Motor neuron (in vitro differentiated cells): ENCODE data around the gene KY. TPM values are rescaled to one million over a fixed set of nuclear protein-coding genes. Genes with fewer than 3 reads are reported as not detected.

ENCODE experiments used
- ATAC-seq, 8 experiments: fragments of 200-7000 bp; cut with Tn5 transposase; replicated peaks in 6 of 8; 2 replicates each; pipeline ENCODE4 v1.8.0; 2021; ENCODE audit warnings: mild to moderate bottlenecking in 8 of 8, moderate library complexity in 8 of 8
- H3K27ac ChIP-seq, 2 donors: fragments of 250-450 bp; sonication (Bioruptor Pico); 2 replicates each; pipeline ENCODE4 v1.9.0; 2021; ENCODE audit warnings: antibody characterized with exemption in 2 of 2, mild to moderate bottlenecking in 2 of 2, moderate library complexity in 1 of 2
- H3K4me1 ChIP-seq, 2 donors: fragments of 250-450 bp; sonication (Bioruptor Pico); replicated peaks in 1 of 2; 2 replicates each; pipeline ENCODE4 v1.6.1; 2021; ENCODE audit warnings: antibody characterized with exemption in 2 of 2, mild to moderate bottlenecking in 2 of 2, moderate library complexity in 1 of 2
- H3K4me3 ChIP-seq, 5 donors: fragments of 250-450 bp; sonication (Bioruptor Pico); 2 replicates each; pipeline ENCODE4 v1.9.0; 2021; ENCODE audit warnings: antibody characterized with exemption in 5 of 5, mild to moderate bottlenecking in 5 of 5, moderate library complexity in 4 of 5
- WGBS, 10 experiments: fragments of 450-650 bp; shearing (Covaris generic); methylation state at CpG; one replicate each; pipeline ENCODE4 v1.0.0; 2022; 5-methylcytosine and 5-hydroxymethylcytosine counted together
- in situ Hi-C, 9 experiments: fragments of 400-800 bp; cut with MboI; loops; one replicate each; pipeline ENCODE4 v1.15.0; 2021; ENCODE audit warnings: low sequenced_read_pairs in 9 of 9, low pct_unique_long_range_greater_than_20kb in 2 of 9; ENCODE audit not compliant: unreplicated experiment in 9 of 9
- total RNA-seq, 8 experiments: library from RNA; unstranded; fragments of 300-600 nt; gene quantifications; 2 replicates each; pipeline versions ENCODE4 v1.2.3 to v1.2.4, GENCODE V29; 2022

Gene KY
- total RNA-seq, 8 experiments from 2014 or later, result 0.17 to 1.4 (median 0.71) TPM; not detected in 1

GRCh38 chr3:134649106-134649705 lies 1.6 kb downstream of the KY start:
- H3K27ac ChIP-seq, result no peak overlapping the region
- 43 to 100% (median 93%) methylated on average over 1 to 5 of the region's 7 CpGs; no CpG with 5 or more reads in 1 of the 10 experiments for WGBS, 10 experiments
- H3K4me1 ChIP-seq, result peaks cover 7 to 9% of the 10 kb centered on the region in 2 donors
- no peak for ATAC-seq
- in situ Hi-C loops, result no loop called here
- no peak overlapping the region for H3K4me3 ChIP-seq

- Histone ChIP-seq H3K4me3 (no peak overlapping the region), H3K27ac (no peak overlapping the region), H3K4me1 (peaks cover 7 to 9% of the 10 kb centered on the region in 2 donors)
- 31 to 97% (median 81%) methylated on average over 2 to 8 of the region's 15 CpGs; no CpG with 5 or more reads in 3 of the 10 experiments for WGBS, 10 experiments
- in situ Hi-C loops, result no loop called here
- ATAC-seq, result no peak
Observed at GRCh38 chr3:134647902-134648760, 2.7 kb downstream of the KY start.

DNA sequence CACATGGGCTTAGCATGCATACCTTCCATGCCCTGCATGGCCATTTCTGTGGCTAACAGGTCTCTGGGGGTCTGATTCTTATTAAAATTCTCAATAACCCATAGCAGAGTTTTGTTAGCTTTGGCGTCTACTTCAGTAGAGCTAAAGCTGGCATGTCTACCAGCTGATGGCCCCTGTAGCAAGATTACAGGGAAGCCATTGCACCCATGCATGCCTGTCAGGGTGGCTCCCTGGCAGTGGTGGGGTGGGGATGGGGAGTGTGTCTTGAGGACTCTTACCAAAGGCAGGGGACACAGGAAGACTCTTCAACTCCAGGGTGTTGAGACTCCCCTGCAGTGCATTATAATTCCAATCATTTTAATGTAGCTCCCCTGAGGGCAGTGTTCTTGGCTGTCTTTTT lies 4.7 kb downstream of the KY start:
- no peak for ATAC-seq
- no peak overlapping the region for H3K4me3 ChIP-seq
- in situ Hi-C loops, result no loop called here
- H3K4me1 ChIP-seq, result peaks cover 3 to 4% of the 10 kb centered on the region in 2 donors
- H3K27ac ChIP-seq, result no peak overlapping the region
- 67 to 83% (median 80%) methylated on average over 1 of the region's 1 CpG; no CpG with 5 or more reads in 7 of the 10 experiments for WGBS, 10 experiments

GRCh38 chr3:134645515-134645914 lies 5.3 kb downstream of the KY start:
- Histone ChIP-seq H3K4me3 (no peak overlapping the region), H3K27ac (no peak overlapping the region), H3K4me1 (peaks cover 3 to 8% of the 10 kb centered on the region in 2 donors)
- WGBS, 10 experiments, result 23 to 100% (median 66%) methylated on average over 1 to 5 of the region's 5 CpGs
- in situ Hi-C loops, result no loop called here
- ATAC-seq, result no peak

DNA sequence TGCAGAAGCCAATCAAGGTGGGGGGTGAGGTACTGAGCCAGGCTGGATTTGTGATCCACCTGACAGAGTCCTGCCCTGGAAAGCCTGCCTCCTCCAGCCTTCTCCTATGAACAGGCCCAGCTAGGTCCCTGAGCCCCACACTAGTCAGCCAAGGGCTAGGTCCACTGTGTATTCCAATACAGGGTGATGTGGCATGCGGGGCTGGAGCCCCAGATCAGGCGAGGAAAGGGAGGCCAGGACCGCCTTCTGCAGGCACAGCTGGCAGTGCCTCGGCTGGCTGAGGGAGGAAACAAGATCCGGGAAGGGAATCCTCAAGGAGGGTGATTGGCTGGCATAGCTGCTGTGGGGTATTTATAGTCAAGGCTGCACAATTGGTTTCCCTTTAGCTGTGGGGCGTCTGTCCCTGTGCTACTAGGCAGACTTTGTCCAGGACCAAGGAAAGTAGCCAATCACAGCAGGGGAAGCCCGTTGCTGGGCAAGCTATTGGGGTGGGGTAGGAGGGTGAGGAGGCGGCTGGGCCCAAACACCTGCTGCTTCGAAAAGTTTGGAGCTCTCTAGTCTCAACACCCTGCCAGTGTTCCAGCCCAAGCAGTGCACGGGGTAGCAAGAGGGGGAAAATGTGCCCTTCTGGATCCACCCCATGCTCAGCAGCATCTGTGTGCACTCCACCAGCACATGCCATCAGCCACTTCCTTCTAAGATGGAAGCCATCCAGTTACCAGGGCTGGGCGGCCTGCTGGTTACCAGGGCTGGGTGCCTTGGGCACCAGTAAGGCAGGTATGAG lies 5.9 kb downstream of the KY start:
- Histone ChIP-seq H3K27ac (no peak overlapping the region), H3K4me3 (no peak overlapping the region), H3K4me1 (peaks cover 3 to 4% of the 10 kb centered on the region in 2 donors)
- WGBS, 10 experiments, result 40 to 100% (median 85%) methylated on average over 1 to 6 of the region's 11 CpGs; no CpG with 5 or more reads in 3 of the 10 experiments
- peak in 4 of 8 experiments; percentile 21 to 88 (median 62) for ATAC-seq
- in situ Hi-C loops, result no loop called here

DNA sequence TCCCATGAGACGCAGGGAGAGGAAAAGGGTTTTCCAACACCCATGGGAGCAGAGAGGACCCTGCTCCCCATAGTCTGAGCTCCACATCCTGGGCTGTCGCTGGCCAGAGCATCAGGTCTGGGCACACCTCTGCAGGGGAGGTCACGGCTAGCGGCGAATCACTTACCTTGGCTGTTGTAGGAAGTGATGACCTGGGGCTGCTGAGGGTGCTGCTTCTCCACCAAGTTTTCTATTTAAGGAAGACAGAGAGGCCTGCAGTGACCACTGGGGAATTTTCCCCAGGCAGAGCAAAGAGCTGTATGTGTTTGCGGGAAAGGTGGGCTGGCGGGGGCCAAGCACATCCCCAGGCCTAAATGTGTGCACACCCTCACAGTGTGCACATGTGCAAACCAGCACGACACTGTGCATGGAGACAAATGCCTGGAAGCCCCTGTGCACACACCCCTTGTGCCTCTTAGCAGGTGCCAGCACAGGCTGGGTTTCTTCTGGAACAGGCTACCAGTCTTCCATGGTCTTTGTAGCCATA lies 7.6 kb downstream of the KY start:
- H3K4me1 ChIP-seq, result peaks cover 3 to 4% of the 10 kb centered on the region in 2 donors
- H3K4me3 ChIP-seq, result no peak overlapping the region
- H3K27ac ChIP-seq, result no peak overlapping the region
- in situ Hi-C loops, result no loop called here
- ATAC-seq, result no peak
- WGBS, 10 experiments, result 76 to 100% (median 90%) methylated on average over 1 to 3 of the region's 8 CpGs; no CpG with 5 or more reads in 6 of the 10 experiments

DNA sequence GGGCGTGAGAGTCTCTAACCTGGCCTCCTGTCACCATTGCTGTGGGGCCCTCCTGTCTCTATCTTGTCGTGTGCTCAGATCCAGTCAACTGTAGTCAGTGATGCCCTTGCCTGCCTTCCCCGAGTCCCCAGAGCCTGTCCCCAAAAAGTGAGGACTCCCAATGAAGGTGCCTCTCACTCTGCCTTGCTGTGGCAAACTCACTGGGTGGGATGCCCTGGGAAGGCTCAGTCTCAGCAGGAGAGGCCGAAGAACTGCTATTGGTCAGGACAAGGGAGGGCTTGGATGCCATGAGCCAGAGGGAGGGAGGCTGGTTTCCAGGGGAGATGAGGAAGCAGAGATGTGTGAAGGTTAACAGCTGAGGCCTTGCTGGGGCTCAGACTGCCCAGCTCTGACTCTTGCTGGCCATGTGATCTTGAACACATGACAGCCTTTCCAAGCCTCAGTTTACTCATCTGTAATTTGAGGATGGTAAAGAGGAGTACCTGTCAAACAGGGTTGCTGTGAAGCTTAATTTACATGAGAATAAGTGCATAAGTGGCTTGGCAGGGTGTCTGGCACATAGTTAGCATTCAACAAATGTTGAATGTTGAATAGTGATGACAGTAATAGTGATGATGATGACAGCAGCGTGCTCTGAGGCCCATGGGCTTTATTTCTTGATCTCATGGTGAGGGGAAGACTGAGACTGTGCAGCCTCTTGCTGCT lies 8.2 kb downstream of the KY start:
- H3K27ac ChIP-seq, result no peak overlapping the region
- WGBS, 10 experiments, result 30 to 100% (median 92%) methylated on average over 1 to 4 of the region's 5 CpGs; no CpG with 5 or more reads in 5 of the 10 experiments
- peak in 2 of 8 experiments; percentile 19 to 71 for ATAC-seq
- H3K4me1 ChIP-seq, result peaks cover 3 to 4% of the 10 kb centered on the region in 2 donors
- H3K4me3 ChIP-seq, result no peak overlapping the region
- in situ Hi-C loops, result no loop called here

GRCh38 chr3:134641671-134642300 lies 9.0 kb downstream of the KY start:
- in situ Hi-C loops, result no loop called here
- Histone ChIP-seq H3K27ac (no peak overlapping the region), H3K4me1 (peaks cover 3 to 4% of the 10 kb centered on the region in 2 donors), H3K4me3 (no peak overlapping the region)
- 60 to 100% (median 88%) methylated on average over 1 to 3 of the region's 4 CpGs; no CpG with 5 or more reads in 6 of the 10 experiments for WGBS, 10 experiments
- no peak for ATAC-seq

DNA sequence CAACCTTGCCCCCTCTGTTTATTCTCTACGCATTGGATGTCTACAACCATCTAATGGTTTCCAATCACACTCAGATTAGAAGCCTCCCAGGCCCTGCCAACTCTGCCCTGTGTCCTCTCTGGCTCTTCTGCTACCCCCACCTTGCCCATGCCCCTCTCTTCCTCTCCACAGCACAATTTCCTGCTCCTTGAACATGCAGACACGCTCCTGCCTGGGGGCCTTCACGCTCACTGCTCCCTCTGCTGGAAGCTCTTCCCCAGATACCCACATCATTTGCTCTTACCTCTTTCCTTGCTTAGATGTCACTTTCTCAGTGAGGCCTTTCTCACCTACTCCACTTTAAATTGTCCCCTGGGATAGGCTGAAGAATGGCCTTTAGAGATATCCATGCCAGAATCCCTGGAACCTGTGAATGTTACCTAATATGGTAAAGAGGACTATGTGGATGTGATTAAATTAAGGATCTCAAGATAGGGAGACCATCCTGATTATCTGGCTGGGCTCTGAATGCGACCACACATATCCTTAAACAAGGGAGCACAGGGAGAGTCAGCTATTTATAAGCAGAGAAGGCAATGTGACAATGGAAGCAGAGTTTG lies 9.9 kb downstream of the KY start:
- H3K27ac ChIP-seq, result no peak overlapping the region
- peaks cover 3 to 4% of the 10 kb centered on the region in 2 donors for H3K4me1 ChIP-seq
- in situ Hi-C loops, result no loop called here
- ATAC-seq, result peak; percentile 57 to 83 (median 70)
- WGBS, 10 experiments, result 40 to 71% (median 58%) methylated on average over 1 to 4 of the region's 4 CpGs
- H3K4me3 ChIP-seq, result no peak overlapping the region

DNA sequence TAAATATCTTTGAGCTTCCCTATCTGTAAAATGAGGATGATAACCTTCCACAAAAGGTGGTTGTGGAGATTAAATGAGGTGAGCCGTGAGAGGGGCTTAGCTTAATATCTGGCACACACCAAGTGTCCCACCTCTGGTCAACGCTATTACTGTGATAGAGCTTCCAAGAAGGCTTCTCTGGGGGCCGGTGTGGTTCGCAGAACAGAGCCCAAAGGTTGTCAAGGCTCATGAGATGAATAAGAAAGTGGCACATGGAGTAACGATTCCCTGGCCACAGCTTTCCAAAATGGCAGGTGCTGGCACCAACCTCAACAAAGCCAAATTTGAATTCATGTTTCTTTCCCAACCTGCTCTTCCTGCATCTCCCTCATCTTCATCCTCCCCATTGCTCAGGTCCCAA lies 10.4 kb downstream of the KY start:
- H3K4me1 ChIP-seq, result peaks cover 3 to 4% of the 10 kb centered on the region in 2 donors
- no peak for ATAC-seq
- 40 to 100% (median 87%) methylated on average over 1 to 3 of the region's 5 CpGs; no CpG with 5 or more reads in 6 of the 10 experiments for WGBS, 10 experiments
- in situ Hi-C loops, result no loop called here
- no peak overlapping the region for H3K4me3 ChIP-seq
- H3K27ac ChIP-seq, result no peak overlapping the region

- in situ Hi-C loops, result no loop called here
- H3K27ac ChIP-seq, result no peak overlapping the region
- H3K4me1 ChIP-seq, result peaks cover 3 to 4% of the 10 kb centered on the region in 2 donors
- H3K4me3 ChIP-seq, result no peak overlapping the region
- 34 to 100% (median 75%) methylated on average over 1 to 6 of the region's 6 CpGs; no CpG with 5 or more reads in 3 of the 10 experiments for WGBS, 10 experiments
- ATAC-seq, result no peak
Observed at GRCh38 chr3:134638385-134639030, 12.3 kb downstream of the KY start.
